PFSK-1 (cell line): ENCODE results near the gene MRAS.

Experiments used
- FOXP2 ChIP-seq: optimal IDR thresholded peaks from 2 replicates; pipeline ENCODE3; 2011; ENCODE audit warnings: borderline replicate concordance, control low read depth, inconsistent platforms; ENCODE audit not compliant: insufficient read depth; ENCODE audit errors: extremely low read length, extremely low read depth
- POLR2AphosphoS5 ChIP-seq: IDR thresholded peaks from 2 replicates; pipeline ENCODE4 v1.6.1; 2012; ENCODE audit warnings: low read depth, mild to moderate bottlenecking, control low read depth, low read length, moderate library complexity
- REST ChIP-seq, 2 experiments: IDR thresholded peaks; 2 replicates each; pipeline versions ENCODE4 v1.6.1 to v1.8.0; 2011 to 2012; ENCODE audit warnings: low read depth in 2 of 2, low read length in 2 of 2, control low read depth in 1 of 2, inconsistent platforms in 1 of 2, mild to moderate bottlenecking in 1 of 2, moderate library complexity in 1 of 2; ENCODE audit not compliant: insufficient read depth in 1 of 2
- SIN3A ChIP-seq: IDR thresholded peaks from 2 replicates; pipeline ENCODE4 v1.6.1; 2012; ENCODE audit warnings: mild to moderate bottlenecking, low read length, moderate library complexity, borderline replicate concordance; ENCODE audit not compliant: insufficient read depth
- TAF1 ChIP-seq: IDR thresholded peaks from 2 replicates; pipeline ENCODE4 v1.6.1; 2012; ENCODE audit warnings: low read length, control low read depth, borderline replicate concordance; ENCODE audit not compliant: insufficient read depth

The MRAS gene

GRCh38 chr3:138373087-138373735 is 24.8 kb downstream of the MRAS start:
- TF ChIP-seq TAF1 = no peak
- no peak for TF ChIP-seq FOXP2
- no peak for TF ChIP-seq REST (IDR thresholded peaks at IDR 0.05; ENCODE audit: insufficient read depth in 1 of 2, low read depth in 2 of 2, low read length in 2 of 2)
- TF ChIP-seq SIN3A = no peak
- no peak for TF ChIP-seq POLR2AphosphoS5

GRCh38 chr3:138373736-138374094 is 25.3 kb downstream of the MRAS start:
- TF ChIP-seq REST (IDR thresholded peaks at IDR 0.05; ENCODE audit: insufficient read depth in 1 of 2, low read depth in 2 of 2, low read length in 2 of 2) = no peak
- TF ChIP-seq FOXP2 = no peak
- TF ChIP-seq SIN3A = no peak
- no peak for TF ChIP-seq POLR2AphosphoS5
- no peak for TF ChIP-seq TAF1

- TF ChIP-seq REST (IDR thresholded peaks at IDR 0.05; ENCODE audit: insufficient read depth in 1 of 2, low read depth in 2 of 2, low read length in 2 of 2) (no peak), SIN3A (no peak)
These were observed 26.3 kb downstream of the MRAS start for GRCh38 chr3:138374573-138375134.

GRCh38 chr3:138375447-138375846 is 27.1 kb downstream of the MRAS start:
- TF ChIP-seq REST (IDR thresholded peaks at IDR 0.05; ENCODE audit: insufficient read depth in 1 of 2, low read depth in 2 of 2, low read length in 2 of 2) (no peak), POLR2AphosphoS5 (no peak), FOXP2 (no peak), TAF1 (no peak), SIN3A (no peak)

GRCh38 chr3:138376663-138377062 is 28.3 kb downstream of the MRAS start:
- TF ChIP-seq SIN3A (no peak), POLR2AphosphoS5 (no peak), TAF1 (no peak), FOXP2 (no peak), REST (IDR thresholded peaks at IDR 0.05; ENCODE audit: insufficient read depth in 1 of 2, low read depth in 2 of 2, low read length in 2 of 2) (no peak)
